Smooth muscle cell of bladder (primary cell): ENCODE results near the gene CAMK2D. TPM values are rescaled to one million over a fixed set of nuclear protein-coding genes. Genes with fewer than 3 reads are reported as not detected.

Experiments
- total RNA-seq: library from RNA; depleted of rRNA; stranded (reverse); fragments of >200 nt; gene quantifications from 2 replicates; pipeline ENCODE4 v1.2.3, GENCODE V29; 2014

The CAMK2D gene
- total RNA-seq: 92.9 and 96.3 TPM in 2 replicates

DNA sequence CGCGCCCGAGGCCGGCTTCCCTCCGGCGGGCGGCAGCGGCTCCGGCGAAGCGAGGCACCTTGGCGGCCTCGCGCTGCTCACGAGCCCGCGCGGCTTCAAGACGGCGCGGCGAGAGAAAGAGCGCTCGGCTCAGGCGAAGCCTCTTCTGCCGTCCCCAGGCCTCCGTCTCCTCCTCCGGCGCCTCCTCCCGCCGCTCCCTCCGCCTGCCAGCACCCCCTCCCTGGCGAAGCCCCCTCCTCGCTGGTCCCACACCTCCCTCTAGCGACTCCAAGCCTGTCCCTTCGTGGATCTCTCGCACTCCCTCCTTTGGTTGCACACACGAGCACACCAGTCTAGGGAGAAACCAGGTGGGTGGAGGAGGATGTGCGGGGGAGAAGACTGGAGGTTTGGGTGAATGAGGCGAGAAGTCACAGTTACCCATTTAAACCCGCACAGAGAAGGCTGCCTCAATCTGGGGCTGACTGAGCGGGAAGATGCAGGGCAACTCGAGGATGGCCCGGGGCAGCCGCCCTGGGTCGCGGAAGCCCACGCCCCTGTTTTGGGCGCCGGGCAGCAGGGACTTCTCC is at the start of gene CAMK2D:
CAMK2D (minus strand) TSS at position 119 of the 566 bp plus-strand sequence. CDS start 670 bp downstream, outside the sequence.

Other genes starting within 250 kb of the CAMK2D start
- gene ARSJ, start 217.9 kb upstream of the CAMK2D start, total RNA-seq: 21.3 and 22.9 TPM in 2 replicates